GM12892 (cell line): ENCODE measurements around the gene GEMIN7.

Source experiments
- POLR2A ChIP-seq: IDR thresholded peaks from 2 replicates; pipeline ENCODE4 v1.6.1; 2011; ENCODE audit warnings: low read depth, low read length, control low read depth
- POLR2AphosphoS5 ChIP-seq: IDR thresholded peaks from 2 replicates; pipeline ENCODE4 v1.6.1; 2011; ENCODE audit warnings: low read depth, low read length, control low read depth
- TAF1 ChIP-seq: IDR thresholded peaks from 2 replicates; pipeline ENCODE4 v1.6.1; 2011; ENCODE audit warnings: low read depth, mild to moderate bottlenecking, control low read depth, low read length, borderline replicate concordance

DNA sequence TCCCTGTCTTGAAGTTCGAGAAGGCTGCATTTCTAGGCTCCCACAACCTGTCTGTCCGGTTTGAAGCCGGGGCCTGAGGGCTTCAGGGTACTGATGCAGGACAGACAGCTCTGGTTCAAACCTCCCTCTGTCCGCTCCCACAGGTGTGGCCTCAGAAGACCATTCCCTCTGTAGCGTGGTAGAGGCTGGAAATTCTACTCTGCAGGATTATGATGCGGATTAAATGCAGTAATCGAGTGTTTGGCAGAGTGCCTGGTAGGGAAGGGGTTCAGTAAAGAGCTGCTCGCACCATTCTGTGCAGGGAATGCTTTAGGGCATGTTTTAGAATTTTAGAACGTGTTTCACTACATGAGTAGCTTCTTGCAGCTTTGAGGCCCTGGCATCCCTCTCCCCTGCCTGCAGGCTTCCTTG lies 44.4 kb downstream of the GEMIN7 start:
- TF ChIP-seq POLR2A (no peak), POLR2AphosphoS5 (no peak), TAF1 (no peak)
